Upper lobe of right lung (tissue), 1 donor: ENCODE results near the gene BLOC1S1. TPM values are rescaled to one million over a fixed set of nuclear protein-coding genes. Genes with fewer than 3 reads are reported as not detected.
A peak's percentile ranks its signal among the peaks of the same experiment; 100 is the strongest.

Source experiments
- ATAC-seq: fragments of 200-7000 bp; cut with Tn5 transposase; one replicate; pipeline ENCODE4 v1.9.1; 2020; ENCODE audit warnings: mild to moderate bottlenecking, moderate library complexity
- DNase-seq: peaks from one replicate; pipeline ENCODE4 v3.0.0-alpha.2; 2020
- H3K27ac ChIP-seq: fragments of 200-600 bp; one replicate; pipeline ENCODE4 v1.8.0; 2022
- H3K27me3 ChIP-seq: fragments of 200-600 bp; one replicate; pipeline ENCODE4 v1.8.0; 2022; ENCODE audit warnings: mild to moderate bottlenecking
- H3K36me3 ChIP-seq: fragments of 200-600 bp; one replicate; pipeline ENCODE4 v1.8.0; 2022
- H3K4me1 ChIP-seq: fragments of 200-600 bp; one replicate; pipeline ENCODE4 v1.8.0; 2022
- H3K4me3 ChIP-seq: fragments of 200-600 bp; one replicate; pipeline ENCODE4 v1.8.0; 2022; ENCODE audit warnings: mild to moderate bottlenecking
- H3K9me3 ChIP-seq: fragments of 200-600 bp; one replicate; pipeline ENCODE4 v1.8.0; 2022
- intact Hi-C: fragments of 100-400 bp; cut with DNase I; formaldehyde crosslinking; loops from one replicate; pipeline ENCODE4 v1.11.0; 2022
- total RNA-seq: library from RNA; stranded (reverse); fragmentation: NEBNext Ultra II Directional; extraction: Animal tissue kit (Norgen Biotek cat#: 25700); gene quantifications from one replicate; pipeline ENCODE4 v1.2.1, GENCODE V29; 2021
- TF ChIP-seq, protein P1 (sequence below): fragments of 200-600 bp; IDR thresholded peaks from one replicate; pipeline ENCODE4 v1.8.0; 2022; ENCODE audit warnings: antibody characterized with exemption
- donor health status: DM: no; HTN: yes; CAD: no; lungs with severe emphysema.

BLOC1S1 gene
- total RNA-seq, 1 donor from 2014 or later = 129 TPM

DNA sequence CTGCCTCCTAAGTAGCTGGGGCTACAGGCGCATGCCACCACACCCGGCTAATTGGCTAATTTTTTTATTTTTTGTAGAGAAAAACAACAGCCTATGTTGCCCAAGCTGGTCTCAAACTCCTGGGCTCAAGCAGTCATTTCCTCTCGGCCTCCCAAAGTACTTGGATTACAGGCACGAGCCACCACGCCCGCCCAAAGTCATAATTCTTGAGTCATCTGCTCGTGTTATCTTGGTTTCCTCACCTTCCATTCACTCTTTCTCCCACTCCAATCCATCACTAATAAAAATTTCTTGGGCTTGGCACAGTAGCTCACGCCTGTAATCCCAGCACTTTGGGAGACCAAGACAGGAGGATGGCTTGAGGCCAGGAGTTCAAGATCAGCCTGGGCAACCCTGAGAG, 40.2 kb upstream of the BLOC1S1 start:
- no peaks in the 10 kb centered on the region for H3K9me3 ChIP-seq
- H3K4me1 ChIP-seq = peaks cover 5% of the 10 kb centered on the region
- no peaks in the 10 kb centered on the region for H3K27me3 ChIP-seq
- no peak overlapping the region for H3K4me3 ChIP-seq
- TF ChIP-seq, protein P1, sequence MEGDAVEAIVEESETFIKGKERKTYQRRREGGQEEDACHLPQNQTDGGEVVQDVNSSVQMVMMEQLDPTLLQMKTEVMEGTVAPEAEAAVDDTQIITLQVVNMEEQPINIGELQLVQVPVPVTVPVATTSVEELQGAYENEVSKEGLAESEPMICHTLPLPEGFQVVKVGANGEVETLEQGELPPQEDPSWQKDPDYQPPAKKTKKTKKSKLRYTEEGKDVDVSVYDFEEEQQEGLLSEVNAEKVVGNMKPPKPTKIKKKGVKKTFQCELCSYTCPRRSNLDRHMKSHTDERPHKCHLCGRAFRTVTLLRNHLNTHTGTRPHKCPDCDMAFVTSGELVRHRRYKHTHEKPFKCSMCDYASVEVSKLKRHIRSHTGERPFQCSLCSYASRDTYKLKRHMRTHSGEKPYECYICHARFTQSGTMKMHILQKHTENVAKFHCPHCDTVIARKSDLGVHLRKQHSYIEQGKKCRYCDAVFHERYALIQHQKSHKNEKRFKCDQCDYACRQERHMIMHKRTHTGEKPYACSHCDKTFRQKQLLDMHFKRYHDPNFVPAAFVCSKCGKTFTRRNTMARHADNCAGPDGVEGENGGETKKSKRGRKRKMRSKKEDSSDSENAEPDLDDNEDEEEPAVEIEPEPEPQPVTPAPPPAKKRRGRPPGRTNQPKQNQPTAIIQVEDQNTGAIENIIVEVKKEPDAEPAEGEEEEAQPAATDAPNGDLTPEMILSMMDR = no peak
- DNase-seq (peak; percentile 53), ATAC-seq (peak; percentile 38)
- H3K36me3 ChIP-seq = no peaks in the 10 kb centered on the region
- H3K27ac ChIP-seq = no peak overlapping the region
- intact Hi-C loops = no loop called here

DNA sequence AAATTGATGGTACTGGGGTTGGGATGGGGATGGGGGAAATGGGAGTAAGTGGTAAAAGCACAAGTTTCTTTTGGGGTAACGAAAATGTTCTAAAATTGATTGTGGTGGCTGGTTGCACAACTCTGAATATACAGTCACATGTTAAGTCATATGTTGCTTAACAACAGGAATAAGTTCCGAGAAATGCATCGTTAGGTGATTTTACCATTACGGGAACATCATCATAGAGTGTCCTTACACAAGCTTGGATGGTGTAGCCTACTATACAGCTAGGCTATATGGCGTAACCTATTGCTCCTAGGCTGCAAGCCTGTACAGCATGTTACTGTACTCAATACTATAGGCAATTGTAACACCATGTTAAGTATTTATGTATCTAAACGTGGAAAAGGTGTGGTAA, 39.1 kb upstream of the BLOC1S1 start:
- no peaks in the 10 kb centered on the region for H3K9me3 ChIP-seq
- DNase-seq = no peak
- intact Hi-C loops = no loop called here
- no peak overlapping the region for H3K4me3 ChIP-seq
- ATAC-seq = peak; percentile 27
- TF ChIP-seq, protein P1 = no peak
- H3K36me3 ChIP-seq = no peaks in the 10 kb centered on the region
- H3K4me1 ChIP-seq = peaks cover 10% of the 10 kb centered on the region
- H3K27me3 ChIP-seq = no peaks in the 10 kb centered on the region
- no peak overlapping the region for H3K27ac ChIP-seq

DNA sequence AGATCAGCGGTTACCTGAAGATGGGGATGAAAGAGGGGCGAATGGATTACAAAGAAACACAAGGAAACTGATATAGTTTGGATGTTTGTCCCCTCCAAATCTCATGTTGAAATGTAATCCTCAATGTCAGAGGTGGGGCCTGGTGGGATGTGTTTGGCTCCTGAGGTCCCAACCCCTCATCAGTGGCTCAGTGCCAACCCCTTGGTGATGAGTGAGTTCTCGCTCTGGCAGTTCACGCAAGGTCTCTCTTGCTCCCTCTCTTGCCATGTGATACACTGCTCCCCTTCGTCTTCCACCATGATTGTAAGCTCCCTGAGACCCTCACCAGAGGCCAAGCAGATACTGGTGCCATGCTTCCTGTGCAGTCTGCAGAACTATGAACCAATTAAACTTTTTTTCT, 36.2 kb upstream of the BLOC1S1 start:
- TF ChIP-seq, protein P1 = no peak
- Histone ChIP-seq H3K4me3 (no peak overlapping the region), H3K9me3 (no peaks in the 10 kb centered on the region), H3K4me1 (peaks cover 13% of the 10 kb centered on the region), H3K36me3 (no peaks in the 10 kb centered on the region), H3K27ac (no peak overlapping the region), H3K27me3 (no peaks in the 10 kb centered on the region)
- intact Hi-C loops = no loop called here
- DNase-seq (peak; percentile 38), ATAC-seq (no peak)

DNA sequence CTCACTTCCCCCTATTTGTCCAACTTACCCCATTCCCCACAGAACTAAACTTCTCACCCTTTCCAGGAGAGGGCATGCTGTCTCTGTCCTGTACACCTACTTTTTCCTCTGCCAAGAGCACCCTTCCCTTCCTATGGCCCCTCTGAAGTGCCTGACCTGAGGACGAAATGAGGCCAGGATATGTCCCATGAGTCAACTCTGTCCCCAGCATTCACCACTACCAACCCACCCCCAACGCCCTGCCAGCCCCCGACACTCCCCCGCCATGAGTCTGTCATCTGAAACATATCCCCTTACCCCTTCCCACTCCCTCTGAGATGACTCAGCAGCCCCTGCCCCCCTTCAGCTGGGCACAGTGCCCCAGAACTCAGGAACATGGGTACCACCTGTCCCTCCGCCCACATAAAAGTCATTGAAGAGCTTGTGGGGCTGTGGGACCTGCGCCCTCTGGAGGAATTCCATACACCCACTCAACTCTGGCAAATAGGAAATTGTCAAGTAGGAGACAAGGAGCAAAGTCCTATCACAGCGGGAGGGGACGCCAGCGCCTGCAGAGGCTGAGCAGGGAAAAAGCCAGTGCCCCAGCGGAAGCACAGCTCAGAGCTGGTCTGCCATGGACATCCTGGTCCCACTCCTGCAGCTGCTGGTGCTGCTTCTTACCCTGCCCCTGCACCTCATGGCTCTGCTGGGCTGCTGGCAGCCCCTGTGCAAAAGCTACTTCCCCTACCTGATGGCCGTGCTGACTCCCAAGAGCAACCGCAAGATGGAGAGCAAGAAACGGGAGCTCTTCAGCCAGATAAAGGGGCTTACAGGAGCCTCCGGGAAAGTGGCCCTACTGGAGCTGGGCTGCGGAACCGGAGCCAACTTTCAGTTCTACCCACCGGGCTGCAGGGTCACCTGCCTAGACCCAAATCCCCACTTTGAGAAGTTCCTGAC, 34.4 kb upstream of the BLOC1S1 start:
- intact Hi-C loops = no loop called here
- H3K4me3 ChIP-seq = peak overlapping the region; percentile 31

DNA sequence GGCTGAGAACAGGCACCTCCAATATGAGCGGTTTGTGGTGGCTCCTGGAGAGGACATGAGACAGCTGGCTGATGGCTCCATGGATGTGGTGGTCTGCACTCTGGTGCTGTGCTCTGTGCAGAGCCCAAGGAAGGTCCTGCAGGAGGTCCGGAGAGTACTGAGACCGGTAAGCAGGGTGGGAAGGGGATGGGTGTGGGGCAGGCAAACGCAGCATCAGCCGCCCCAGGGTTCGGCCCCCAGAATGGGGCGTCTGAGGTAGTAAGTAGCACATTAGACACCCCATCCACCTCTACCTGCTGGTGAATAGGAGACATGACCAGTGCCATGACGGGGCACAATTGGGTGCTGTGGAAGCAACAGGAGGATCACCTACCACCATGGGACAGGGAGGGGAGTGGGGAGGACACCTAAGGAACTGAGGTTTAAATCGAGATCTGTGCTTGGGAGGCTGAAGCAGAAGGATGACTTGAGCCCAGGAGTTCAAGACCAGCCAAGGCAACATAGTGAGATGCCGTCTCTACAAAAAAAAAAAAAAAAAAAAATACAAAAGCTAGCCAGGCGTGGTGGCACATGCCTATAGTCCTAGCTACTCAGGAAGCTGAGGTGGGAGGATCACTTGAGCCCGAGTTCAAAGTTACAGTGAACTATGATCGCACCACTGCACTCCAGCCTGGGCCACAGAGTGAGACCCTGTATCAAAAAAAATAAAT, 33.6 kb upstream of the BLOC1S1 start:
- H3K4me3 ChIP-seq = peak overlapping the region; percentile 31
- H3K36me3 ChIP-seq = no peaks in the 10 kb centered on the region
- no peaks in the 10 kb centered on the region for H3K9me3 ChIP-seq
- no peak overlapping the region for H3K27ac ChIP-seq
- H3K27me3 ChIP-seq = no peaks in the 10 kb centered on the region
- TF ChIP-seq, protein P1 = no peak
- intact Hi-C loops = no loop called here
- DNase-seq (no peak), ATAC-seq (no peak)
- peaks cover 8% of the 10 kb centered on the region for H3K4me1 ChIP-seq

More for the DNA sequence above, 34.4 kb upstream of the BLOC1S1 start:
- Histone ChIP-seq H3K4me1 (peaks cover 8% of the 10 kb centered on the region), H3K9me3 (no peaks in the 10 kb centered on the region), H3K27me3 (no peaks in the 10 kb centered on the region), H3K27ac (no peak overlapping the region), H3K36me3 (no peaks in the 10 kb centered on the region)
- TF ChIP-seq, protein P1 = peak; percentile 32
- peak; percentile 84 for DNase-seq
- ATAC-seq = peak; percentile 87
